ENCODE data around the gene GALNT17.
"Not testable (repeated sequence)": the region's sequence is repeated elsewhere in the genome, so short reads cannot be mapped to it uniquely, and the experiment has no call there.

Gene GALNT17

DNA sequence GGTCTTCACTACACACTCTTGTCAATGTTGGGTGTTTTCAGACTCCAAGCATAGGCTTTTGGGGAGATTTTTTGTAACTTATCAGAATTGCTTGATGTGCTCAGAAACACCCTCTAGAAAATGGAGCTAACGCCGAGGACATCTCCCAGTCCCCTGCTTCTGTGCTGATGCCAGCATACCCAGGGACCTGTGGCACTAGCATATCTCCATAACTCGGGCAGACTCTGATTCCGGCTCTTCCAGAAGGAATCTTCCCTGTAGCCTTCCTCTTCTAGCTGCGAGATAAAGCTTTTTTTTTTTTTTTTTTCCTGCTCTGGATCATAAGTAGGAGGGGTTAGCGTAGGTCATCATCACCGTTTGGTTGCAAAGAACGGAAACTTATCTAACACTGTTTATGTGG is 434.4 kb downstream of the GALNT17 start:
- no peak for DNase-seq (ENCODE audit: low read depth)

DNA sequence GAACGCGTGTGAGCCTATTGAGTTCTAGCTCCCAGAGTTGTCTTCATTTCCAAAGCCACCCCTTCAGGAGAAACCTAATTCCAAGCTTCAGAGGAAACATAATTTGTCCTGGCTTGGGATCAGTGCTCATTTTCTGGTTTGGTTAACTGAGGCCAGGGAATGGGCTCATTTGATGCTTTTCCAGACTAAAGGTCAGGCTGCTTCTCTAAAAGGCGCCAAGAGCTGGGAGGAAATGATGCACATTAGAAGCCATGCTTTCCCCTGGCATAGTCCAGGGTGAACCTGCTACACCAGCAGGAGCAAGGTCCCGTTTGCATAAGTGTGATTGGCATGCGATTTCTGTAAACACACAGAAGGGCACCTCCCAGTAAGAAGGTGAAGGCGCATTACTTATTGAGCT is 435.0 kb downstream of the GALNT17 start:
- no peak for DNase-seq (ENCODE audit: low read depth)

DNA sequence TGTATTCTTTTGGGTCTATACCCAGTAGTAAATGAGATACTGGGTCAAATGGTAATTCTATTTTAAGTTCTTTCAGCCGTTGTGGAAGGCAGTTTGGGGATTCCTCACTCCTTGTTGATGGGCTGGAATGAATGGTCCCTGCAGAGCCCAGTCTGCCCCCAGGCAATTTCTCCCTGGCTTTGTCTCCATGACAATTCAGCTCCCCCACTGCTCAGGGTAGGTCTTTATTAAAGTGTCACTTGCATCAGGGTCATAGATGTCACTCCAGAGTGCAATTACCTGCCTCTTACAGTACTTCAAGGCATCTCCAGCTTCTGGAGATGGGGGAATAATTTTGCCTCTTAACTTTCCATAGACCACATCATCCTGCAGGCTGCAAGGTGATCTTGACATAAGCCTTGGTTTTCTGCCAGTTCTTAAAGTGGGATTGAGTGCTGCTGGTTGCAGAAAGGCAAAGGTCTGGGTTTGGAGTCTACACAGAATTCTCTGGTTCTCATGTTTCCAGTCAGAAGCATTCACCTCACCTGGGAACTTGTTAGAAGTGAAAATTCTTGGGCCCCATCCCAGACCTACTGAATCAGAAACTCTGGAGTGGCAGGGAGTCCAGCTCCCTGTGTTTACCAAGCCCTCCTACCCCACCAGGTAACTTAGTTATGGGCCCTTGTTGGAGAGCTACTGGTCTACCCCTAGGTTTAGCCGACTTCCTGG is 442.4 kb downstream of the GALNT17 start:
- no peak for DNase-seq (ENCODE audit: low read depth)

DNA sequence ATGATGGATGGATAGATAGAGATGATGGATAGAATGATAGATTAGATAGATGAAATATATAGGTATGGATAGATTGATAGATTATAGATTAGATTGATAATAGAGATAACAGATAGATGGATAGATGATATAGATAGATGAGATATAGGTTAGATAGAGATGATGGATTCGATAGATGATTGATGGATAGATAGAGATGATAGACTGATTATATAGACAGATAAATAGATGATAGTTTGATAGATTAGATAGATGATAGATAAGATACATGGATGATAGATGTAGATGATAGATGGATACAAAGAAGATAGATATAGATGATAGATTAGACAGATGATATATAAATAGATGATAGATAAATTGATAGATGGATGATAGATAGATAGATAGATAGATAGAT is 448.1 kb downstream of the GALNT17 start:
- no peak for DNase-seq (ENCODE audit: low read depth)

DNA sequence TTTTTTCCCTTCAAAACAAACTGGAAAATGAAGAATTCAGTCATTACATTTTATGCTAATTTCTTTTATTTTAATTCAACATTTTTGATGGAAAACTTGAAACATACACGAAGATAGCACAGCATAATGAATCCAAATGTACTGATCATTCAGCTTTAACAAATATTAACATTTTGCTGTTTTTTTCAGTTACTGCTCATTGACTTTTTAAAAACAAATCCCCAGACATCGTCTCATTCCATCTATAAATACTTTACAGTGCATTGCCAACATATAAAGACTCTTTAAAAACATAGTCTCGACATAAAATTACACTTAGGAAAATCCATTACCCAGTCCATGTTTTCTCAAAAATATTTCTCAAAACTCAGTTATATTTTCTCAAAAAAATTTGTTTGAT is 452.3 kb downstream of the GALNT17 start:
- no peak for DNase-seq (ENCODE audit: low read depth)

DNA sequence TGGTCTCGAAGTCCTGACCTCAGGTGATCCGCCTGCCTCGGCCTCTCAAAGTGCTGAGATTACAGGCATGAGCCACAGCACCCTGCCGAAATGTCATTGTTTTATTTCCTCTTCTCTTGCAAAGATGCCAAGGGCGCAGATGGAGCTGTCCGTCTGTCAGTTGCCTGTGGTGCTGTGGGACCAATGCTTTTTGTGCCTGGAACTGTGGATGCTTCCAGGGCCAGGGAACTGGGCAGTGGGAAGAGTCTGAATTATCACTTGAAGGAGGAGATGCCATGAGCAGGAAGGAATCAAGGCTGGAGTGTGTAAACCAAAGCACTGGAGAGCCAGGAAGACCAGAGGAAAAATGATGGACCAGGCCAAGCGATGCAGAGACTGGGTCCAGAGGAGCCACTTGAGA is 459.9 kb downstream of the GALNT17 start:
- DNase-seq (ENCODE audit: low read depth) = no peak

DNA sequence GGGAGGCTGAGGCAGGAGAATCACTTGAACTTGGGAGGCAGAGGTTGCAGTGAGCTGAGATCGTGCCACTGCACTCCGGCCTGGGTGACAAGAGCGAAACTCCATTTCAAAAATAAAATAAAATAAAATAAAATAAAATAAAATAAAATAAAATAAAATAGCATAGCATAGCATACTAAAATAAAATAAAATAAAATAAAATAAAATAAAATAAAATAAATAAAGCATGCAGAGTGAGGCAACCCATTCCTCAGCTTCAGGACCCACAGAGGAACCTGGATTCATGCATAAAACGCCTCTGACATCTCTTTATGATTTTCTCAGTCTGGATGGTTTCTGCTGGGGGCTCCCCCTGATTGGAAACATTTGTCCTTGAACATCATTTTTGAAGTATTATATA is 460.4 kb downstream of the GALNT17 start:
- DNase-seq (ENCODE audit: low read depth) = not testable (repeated sequence)

DNA sequence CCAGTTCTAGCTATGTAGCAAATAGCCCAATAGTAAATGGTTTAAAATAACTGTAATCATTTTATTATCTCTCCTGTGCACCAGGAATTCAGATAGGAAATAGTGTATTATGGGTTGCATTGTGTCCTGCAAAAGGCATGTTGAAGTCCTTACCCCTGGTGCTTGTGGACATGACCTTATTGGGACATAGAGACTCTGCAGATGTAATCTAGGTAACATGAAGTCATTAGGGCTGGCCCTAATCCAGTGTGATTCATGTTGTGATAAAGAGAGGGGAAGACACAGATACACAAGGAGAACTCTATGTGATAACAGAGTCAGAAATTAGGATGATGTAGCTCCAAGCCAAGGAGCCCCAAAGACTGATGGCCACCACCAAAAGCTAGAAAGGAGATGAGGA is 462.8 kb downstream of the GALNT17 start:
- DNase-seq (ENCODE audit: low read depth) = no peak

DNA sequence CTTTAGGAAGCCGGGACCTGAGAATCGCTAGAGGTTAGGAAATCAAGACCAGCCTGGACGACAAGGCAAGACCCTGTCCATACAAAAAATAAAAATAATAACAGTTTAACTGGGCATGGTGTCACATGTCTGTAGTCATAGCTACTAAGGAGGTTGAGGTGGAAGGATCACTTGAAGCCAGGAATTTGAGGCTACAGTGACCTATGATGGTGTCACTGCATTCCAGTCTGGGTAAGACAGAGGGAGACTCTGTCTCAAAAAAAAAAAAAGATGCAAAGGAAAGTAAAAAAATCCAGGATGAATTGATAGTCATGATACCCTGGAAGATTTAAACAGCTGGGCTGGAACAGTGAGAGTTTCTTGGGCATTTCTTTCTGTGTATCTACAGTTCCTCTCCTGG is 463.2 kb downstream of the GALNT17 start:
- DNase-seq (ENCODE audit: low read depth) = no peak

DNA sequence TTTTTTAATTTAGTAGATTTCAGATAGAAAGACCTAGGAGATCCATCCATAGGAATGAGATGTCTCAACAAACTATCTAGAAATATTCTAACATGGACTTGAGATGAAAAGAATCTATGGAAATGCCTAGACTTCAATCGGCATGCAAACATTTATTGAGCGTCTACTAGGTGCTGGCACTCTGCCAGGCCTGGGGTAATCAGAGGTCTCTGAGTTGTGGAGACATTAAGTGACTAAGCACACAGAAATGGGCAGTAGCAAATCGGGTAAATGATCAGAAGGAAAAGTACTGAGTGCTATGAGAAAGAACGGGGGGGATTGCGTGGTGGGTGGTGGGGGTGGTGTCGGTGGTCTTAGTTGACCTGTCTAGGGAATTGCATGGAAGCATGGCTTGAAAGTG is 466.6 kb downstream of the GALNT17 start:
- no peak for DNase-seq (ENCODE audit: low read depth)

DNA sequence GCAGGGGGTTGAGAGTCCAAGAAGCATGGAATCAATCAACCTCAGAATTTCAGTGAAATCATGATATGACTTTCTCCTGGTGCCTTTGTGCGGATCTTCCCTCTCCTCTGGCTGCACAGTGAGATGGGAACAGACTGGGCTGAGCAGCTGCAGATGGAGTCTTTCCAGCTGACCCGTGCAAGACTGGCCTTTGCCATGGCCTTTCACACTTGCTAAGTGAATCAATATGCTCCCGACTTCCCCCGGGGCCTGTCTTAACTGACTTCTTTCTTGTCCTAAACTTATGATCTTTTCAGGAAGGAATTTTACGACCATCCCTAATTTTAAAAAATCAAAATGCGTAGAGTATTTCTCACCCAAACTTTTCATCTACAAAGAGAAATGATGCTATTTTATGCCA is 469.9 kb downstream of the GALNT17 start:
- no peak for DNase-seq (ENCODE audit: low read depth)

DNA sequence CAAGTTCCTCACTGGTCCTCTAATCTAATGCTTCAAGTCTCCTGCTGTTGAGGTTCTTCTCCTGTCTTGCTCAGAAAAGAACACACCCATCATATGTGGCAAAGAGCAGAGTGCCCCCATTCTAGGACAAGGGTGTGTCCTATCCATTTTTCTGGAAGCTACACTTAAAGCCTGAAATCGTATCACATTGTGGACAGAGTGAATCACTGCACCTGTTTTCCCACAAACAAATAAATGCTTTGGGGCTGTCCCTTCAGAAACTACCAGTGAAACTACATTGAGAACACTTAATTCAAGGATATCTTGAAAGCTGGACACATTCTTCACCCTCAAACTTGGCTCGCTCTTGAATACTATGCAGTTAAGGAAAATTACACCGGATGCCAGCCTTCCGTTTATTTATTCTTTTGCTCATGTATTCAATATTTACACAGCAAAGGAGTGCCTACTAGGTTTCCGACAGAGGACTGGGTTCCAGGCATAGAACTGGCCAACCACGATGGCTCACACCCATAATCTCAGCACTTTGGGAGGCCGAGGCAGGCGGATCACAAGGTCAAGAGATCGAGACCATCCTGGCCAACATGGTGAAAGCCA is 473.0 kb downstream of the GALNT17 start:
- DNase-seq (ENCODE audit: low read depth) = no peak

DNA sequence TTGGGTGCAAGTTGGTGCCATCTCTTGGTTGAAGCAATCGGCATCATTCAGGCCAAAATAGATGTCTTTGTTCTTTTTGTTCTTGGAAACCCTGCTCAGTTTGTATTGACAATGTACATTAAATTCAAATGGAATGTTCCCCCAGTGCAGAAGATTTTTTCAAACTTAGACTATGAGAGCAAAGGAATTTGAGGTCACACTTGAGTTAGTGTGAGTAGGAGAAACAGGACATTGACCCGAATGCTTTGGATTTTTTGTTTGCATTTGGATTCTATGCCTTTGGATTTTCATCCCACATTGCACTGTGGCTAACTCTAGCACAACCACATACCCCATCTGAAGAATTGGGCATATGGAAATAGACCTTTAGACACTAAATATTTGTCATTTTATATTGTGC is 480.0 kb downstream of the GALNT17 start:
- no peak for DNase-seq (ENCODE audit: low read depth)

DNA sequence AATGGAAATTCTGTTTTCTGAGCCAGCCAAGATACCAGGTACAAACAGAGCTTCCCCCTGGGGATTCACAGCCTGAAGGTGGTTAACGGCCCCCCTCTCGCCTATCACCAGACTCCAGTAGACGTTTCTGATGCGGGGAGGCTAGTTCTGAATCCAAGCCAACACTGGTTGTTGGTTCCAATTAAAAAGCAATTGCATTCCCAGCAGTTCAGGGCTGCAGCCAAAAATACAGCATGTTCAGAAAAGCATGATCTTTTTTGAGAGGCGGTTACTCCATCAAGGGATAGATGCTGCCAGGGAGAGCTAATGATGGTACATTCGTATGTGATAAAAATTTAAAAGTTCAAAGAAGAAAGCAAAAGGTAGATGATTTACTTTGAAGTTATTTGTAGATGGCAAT is 481.0 kb downstream of the GALNT17 start:
- no peak for DNase-seq (ENCODE audit: low read depth)

DNA sequence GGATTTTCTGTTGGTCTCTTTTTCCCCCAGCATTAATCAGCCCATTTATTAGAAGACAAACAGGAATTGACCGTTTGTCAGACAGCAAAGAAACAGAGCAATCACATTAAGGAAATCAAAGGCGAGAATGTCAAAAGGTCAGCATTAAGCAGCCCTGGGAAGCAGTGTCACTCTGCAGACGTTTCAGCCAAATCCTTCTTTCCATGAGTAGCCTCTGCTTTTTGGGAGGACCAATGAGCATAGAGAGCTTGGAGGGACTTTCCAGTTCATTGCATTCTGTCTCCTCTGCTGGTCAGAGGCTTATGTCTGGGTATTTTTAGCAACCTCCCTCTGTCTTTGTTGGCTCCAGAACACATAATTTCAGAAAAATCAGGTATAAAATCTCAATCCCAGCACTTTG is 481.4 kb downstream of the GALNT17 start:
- no peak for DNase-seq (ENCODE audit: low read depth)

DNA sequence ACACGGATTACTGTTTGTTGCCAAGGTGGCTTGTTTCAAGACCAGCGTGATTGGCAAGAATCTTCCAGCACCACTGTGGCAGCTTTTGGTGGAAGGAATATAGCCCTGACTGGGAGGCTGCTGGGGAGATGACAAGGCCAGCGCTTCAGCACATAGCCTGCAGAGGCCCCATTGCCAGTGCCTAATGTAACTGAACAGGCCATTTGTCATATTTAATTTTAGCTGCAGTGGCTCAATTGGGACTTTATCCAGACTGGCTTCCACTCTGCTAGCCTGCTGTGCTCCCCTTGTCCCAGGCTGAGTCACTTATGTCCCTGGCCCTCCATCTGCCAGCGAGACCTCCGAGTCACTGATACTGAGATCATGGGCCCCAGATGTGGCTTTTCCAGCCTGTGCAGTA is 483.1 kb downstream of the GALNT17 start:
- DNase-seq (ENCODE audit: low read depth) = no peak

DNA sequence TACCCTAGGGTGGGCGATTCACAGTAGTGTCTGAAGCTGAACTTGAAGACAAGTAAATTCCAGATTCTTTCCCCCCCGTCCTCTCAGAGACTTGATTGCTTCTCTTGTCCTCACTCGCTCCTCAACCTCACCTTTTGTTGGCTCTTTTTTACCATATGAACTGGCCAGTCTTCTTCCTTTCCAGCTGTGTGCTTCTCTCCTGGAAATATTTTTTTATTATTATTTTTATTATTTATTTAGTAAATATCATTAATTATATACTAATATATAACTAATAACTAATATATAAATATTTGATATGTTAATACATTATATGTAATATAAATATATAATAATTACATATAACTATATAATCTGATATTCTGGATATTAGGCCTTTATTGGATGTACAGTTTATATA is 484.3 kb downstream of the GALNT17 start:
- DNase-seq (ENCODE audit: low read depth) = no peak

DNA sequence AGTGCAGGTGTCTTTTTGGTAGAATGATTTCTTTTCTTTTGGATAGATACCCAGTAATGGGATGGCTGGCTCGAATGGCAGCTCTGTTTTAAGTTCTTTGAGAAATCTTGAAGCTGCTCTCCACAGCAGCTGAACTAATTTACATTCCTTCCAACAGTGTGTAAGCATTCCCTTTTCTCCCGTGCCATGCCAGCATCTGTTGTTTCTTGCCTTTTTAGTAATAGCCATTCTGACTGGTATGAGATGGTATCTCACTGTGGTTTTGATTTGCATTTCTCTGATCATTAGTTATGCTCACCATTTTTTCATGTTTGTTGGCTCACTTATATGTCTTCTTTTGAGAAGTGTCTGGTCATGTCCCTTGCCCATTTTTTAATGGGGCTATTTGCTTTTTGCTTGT is 486.3 kb downstream of the GALNT17 start:
- DNase-seq (ENCODE audit: low read depth) = no peak

DNA sequence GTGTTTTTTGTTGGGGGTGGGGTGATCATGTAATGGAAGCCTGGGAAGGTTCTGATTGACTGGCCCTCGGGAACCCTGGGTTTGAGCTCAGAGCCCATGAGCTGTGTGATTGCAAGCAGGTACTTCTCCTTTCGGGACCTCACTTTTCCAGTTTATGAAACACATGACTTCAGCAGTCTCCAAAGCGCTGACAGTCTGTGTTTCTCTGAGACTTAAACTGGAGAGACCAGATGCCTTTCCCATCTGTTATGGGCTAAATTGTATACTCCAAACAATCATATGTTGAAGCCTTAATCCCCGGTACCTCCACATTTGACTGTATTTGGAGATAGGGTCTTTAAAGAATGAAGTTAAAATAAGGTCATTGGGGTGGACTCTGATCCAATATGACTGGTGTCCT is 493.6 kb downstream of the GALNT17 start:
- no peak for DNase-seq (ENCODE audit: low read depth)

DNA sequence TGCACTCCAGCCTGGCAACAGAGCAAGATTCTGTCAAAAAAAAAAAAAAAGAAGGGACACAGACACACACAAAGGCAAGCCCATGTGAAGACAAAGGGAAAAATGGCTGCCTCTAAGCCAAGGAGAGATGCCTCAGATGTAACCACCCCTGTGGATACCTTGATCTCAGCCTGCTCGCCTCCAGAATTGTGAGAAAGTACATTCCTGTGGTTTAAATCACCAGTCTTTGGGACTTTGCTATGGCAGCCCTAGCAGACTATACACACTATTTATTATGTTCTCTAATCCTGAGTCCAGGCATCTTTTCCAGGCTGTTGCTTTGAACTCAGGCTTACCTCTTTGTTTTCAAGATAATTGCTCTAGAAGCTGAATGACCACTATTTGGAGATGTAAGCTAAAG is 494.3 kb downstream of the GALNT17 start:
- no peak for DNase-seq (ENCODE audit: low read depth)

DNA sequence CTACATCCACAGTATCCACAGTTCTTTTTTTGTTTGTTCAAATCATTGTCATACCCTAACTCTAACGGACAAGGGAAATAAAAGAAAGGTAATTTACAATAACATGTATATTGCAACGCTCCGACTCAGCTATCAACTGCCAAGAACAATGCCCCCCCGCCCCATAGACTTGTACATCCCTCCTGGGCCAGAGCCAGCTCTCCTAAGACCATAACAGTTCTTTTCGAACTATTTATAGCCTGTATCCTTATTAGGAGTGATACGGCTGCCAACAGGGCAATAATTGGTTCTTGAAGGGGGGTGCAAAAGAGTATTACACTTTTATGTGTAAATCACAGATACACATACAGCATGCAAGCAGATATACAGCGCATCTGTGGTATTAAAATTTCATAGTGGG is 495.7 kb downstream of the GALNT17 start:
- no peak for DNase-seq (ENCODE audit: low read depth)

DNA sequence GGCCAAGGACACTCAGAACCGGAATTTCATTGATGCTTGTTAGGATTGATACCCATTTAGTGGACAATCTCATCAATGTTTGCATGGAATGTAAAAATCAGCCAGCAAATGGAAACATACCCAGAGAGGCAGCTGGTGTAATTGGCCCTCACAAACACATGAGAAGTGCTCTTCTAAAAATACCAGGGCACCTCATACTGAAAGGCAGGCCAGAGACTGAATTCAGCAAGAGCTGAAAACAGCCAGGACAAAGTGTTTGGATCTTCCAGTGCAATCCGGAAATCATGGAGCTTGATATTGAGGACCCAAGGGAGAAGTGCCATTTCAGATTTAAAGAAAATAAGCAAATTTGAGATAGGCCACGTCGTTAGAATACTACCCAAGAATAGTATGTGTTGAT is 498.6 kb downstream of the GALNT17 start:
- DNase-seq (ENCODE audit: low read depth) = no peak

DNA sequence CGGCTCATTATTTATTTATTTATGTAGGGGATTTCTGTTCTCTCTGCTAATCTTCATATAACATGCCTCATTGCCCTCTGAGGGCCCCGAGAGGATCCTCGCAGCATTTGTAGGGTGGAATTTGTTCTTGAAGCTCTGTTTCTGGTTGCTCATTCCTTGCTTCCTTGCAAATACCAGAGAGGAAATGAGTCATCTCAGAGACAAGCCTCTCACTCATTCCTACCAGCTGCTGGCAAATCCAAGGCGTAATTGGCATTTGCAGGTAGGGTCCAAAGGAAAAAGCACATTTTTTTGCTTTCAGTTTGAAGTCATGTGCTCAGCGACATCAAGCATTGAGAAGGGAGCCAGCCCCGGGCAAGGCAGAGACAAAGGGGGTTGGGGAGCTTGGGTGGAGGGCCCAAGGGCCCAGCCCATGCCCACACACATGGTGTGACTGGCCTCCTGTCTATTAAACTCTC is 501.6 kb downstream of the GALNT17 start:
- DNase-seq (ENCODE audit: low read depth) = no peak

DNA sequence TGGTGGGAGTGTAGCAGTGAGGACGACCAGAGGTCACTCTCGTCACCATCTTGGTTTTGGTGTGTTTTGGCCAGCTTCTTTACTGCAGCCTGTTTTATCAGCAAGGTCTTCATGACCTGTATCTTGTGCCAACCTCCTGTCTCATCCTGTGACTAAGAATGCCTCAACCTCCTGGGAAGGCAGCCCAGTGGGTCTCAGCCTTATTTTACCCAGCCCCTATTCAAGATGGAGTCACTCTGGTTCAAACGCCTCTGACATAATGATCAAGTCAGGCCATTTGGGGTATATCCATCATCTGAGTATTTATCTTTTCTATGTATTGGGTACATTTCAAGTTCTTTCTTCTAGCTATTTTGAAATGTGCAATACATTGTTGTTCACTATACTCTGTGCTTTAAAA is 503.9 kb downstream of the GALNT17 start:
- DNase-seq (ENCODE audit: low read depth) = not testable (repeated sequence)
